ENCODE results near the gene USP17L27.
"Not testable (repeated sequence)": the region's sequence is repeated elsewhere in the genome, so short reads cannot be mapped to it uniquely, and the experiment has no call there.

Gene USP17L27
- long read RNA-seq, result 0 reads

- not testable (repeated sequence) for H3K27ac ChIP-seq (replicated peaks); H3K27me3 ChIP-seq (ENCODE audit: insufficient read depth, poor library complexity, severe bottlenecking); H3K4me3 ChIP-seq (replicated peaks; ENCODE audit: insufficient read depth, low read length); DNase-seq (ENCODE audit: low read depth in 1 of 2, low spot score in 1 of 2)
Observed at GRCh38 chr4:9343848-9344247, at the start of gene USP17L27. USP17L27 (plus strand) TSS chr4:9344148; CDS start chr4:9344148, 0 bp downstream.

- DNase-seq (ENCODE audit: low read depth in 1 of 2, low spot score in 1 of 2), result peak in 1 of 2 experiments; percentile 2
- not testable (repeated sequence) for H3K27ac ChIP-seq (replicated peaks); H3K27me3 ChIP-seq (ENCODE audit: insufficient read depth, poor library complexity, severe bottlenecking); H3K4me3 ChIP-seq (replicated peaks; ENCODE audit: insufficient read depth, low read length)
Observed at GRCh38 chr4:9324191-9324590, 19.8 kb upstream of the USP17L27 start.

GRCh38 chr4:9324865-9325264, 19.1 kb upstream of the USP17L27 start, which contains the start of gene USP17L24:
USP17L24 (plus strand) TSS chr4:9325165; CDS start chr4:9325165, 0 bp downstream.
- H3K27me3 ChIP-seq (ENCODE audit: insufficient read depth, poor library complexity, severe bottlenecking); H3K27ac ChIP-seq (replicated peaks); H3K4me3 ChIP-seq (replicated peaks; ENCODE audit: insufficient read depth, low read length); DNase-seq (ENCODE audit: low read depth in 1 of 2, low spot score in 1 of 2): not testable (repeated sequence)

- not testable (repeated sequence) for H3K27me3 ChIP-seq (ENCODE audit: insufficient read depth, poor library complexity, severe bottlenecking); H3K27ac ChIP-seq (replicated peaks); H3K4me3 ChIP-seq (replicated peaks; ENCODE audit: insufficient read depth, low read length); DNase-seq (ENCODE audit: low read depth in 1 of 2, low spot score in 1 of 2)
Observed at GRCh38 chr4:9329611-9330010, 14.3 kb upstream of the USP17L27 start, which contains the start of gene USP17L25. USP17L25 (plus strand) TSS chr4:9329911; CDS start chr4:9329911, 0 bp downstream.

GRCh38 chr4:9334358-9334757, 9.6 kb upstream of the USP17L27 start, which contains the start of gene USP17L26:
USP17L26 (plus strand) TSS chr4:9334658; CDS start chr4:9334658, 0 bp downstream.
- H3K27ac ChIP-seq (replicated peaks); H3K27me3 ChIP-seq (ENCODE audit: insufficient read depth, poor library complexity, severe bottlenecking); DNase-seq (ENCODE audit: low read depth in 1 of 2, low spot score in 1 of 2); H3K4me3 ChIP-seq (replicated peaks; ENCODE audit: insufficient read depth, low read length): not testable (repeated sequence)

- H3K27me3 ChIP-seq (ENCODE audit: insufficient read depth, poor library complexity, severe bottlenecking); H3K4me3 ChIP-seq (replicated peaks; ENCODE audit: insufficient read depth, low read length); DNase-seq (ENCODE audit: low read depth in 1 of 2, low spot score in 1 of 2); H3K27ac ChIP-seq (replicated peaks): not testable (repeated sequence)
Observed at GRCh38 chr4:9339103-9339502, 4.8 kb upstream of the USP17L27 start, which contains the start of gene USP17L5. USP17L5 (plus strand) TSS chr4:9339403; CDS start chr4:9339403, 0 bp downstream.

- not testable (repeated sequence) for H3K4me3 ChIP-seq (replicated peaks; ENCODE audit: insufficient read depth, low read length); H3K27ac ChIP-seq (replicated peaks); H3K27me3 ChIP-seq (ENCODE audit: insufficient read depth, poor library complexity, severe bottlenecking); DNase-seq (ENCODE audit: low read depth in 1 of 2, low spot score in 1 of 2)
Observed at GRCh38 chr4:9348593-9348992, 4.6 kb downstream of the USP17L27 start, which contains the start of gene USP17L28. USP17L28 (plus strand) TSS chr4:9348893; CDS start chr4:9348893, 0 bp downstream.

- not testable (repeated sequence) for DNase-seq (ENCODE audit: low read depth in 1 of 2, low spot score in 1 of 2); H3K27me3 ChIP-seq (ENCODE audit: insufficient read depth, poor library complexity, severe bottlenecking); H3K27ac ChIP-seq (replicated peaks); H3K4me3 ChIP-seq (replicated peaks; ENCODE audit: insufficient read depth, low read length)
Observed at GRCh38 chr4:9350866-9351265, 6.9 kb downstream of the USP17L27 start.

GRCh38 chr4:9353338-9353737, 9.4 kb downstream of the USP17L27 start, which contains the start of gene USP17L29:
USP17L29 (plus strand) TSS chr4:9353638; CDS start chr4:9353638, 0 bp downstream.
- not testable (repeated sequence) for H3K27me3 ChIP-seq (ENCODE audit: insufficient read depth, poor library complexity, severe bottlenecking); H3K4me3 ChIP-seq (replicated peaks; ENCODE audit: insufficient read depth, low read length); DNase-seq (ENCODE audit: low read depth in 1 of 2, low spot score in 1 of 2); H3K27ac ChIP-seq (replicated peaks)

- not testable (repeated sequence) for H3K4me3 ChIP-seq (replicated peaks; ENCODE audit: insufficient read depth, low read length); H3K27ac ChIP-seq (replicated peaks); H3K27me3 ChIP-seq (ENCODE audit: insufficient read depth, poor library complexity, severe bottlenecking); DNase-seq (ENCODE audit: low read depth in 1 of 2, low spot score in 1 of 2)
Observed at GRCh38 chr4:9362829-9363228, 18.9 kb downstream of the USP17L27 start, which contains the start of gene USP17L30. USP17L30 (plus strand) TSS chr4:9363129; CDS start chr4:9363129, 0 bp downstream.

GRCh38 chr4:9379881-9380280, 35.9 kb downstream of the USP17L27 start:
- H3K4me3 ChIP-seq (replicated peaks; ENCODE audit: insufficient read depth, low read length); DNase-seq (ENCODE audit: low read depth in 1 of 2, low spot score in 1 of 2); H3K27me3 ChIP-seq (ENCODE audit: insufficient read depth, poor library complexity, severe bottlenecking); H3K27ac ChIP-seq (replicated peaks): not testable (repeated sequence)

- not testable (repeated sequence) for H3K27me3 ChIP-seq (ENCODE audit: insufficient read depth, poor library complexity, severe bottlenecking); H3K27ac ChIP-seq (replicated peaks)
- peak in 1 of 2 experiments; percentile 50 for DNase-seq (ENCODE audit: low read depth in 1 of 2, low spot score in 1 of 2)
- H3K4me3 ChIP-seq (replicated peaks; ENCODE audit: insufficient read depth, low read length), result peak overlapping the region; percentile 40
Observed at GRCh38 chr4:9381012-9381534, 37.1 kb downstream of the USP17L27 start.

Measured in HL-60 (cell line).